Astrocyte (in vitro differentiated cells and primary cell): Measurements from ENCODE around the gene TRHDE. TPM values are rescaled to one million over a fixed set of nuclear protein-coding genes. Genes with fewer than 3 reads are reported as not detected.

ENCODE experiments used
- DNase-seq: peaks from one replicate; pipeline ENCODE4 v3.0.0-alpha.2; 2010; ENCODE audit warnings: low read depth
- FAIRE-seq: peaks from 2 replicates; lab custom pipeline; 2011; peaks lifted over from hg19 to GRCh38; lab: Jason Lieb, UNC
- H2AFZ ChIP-seq: 2 replicates; pipeline ENCODE4 v1.6.0; 2012; ENCODE audit warnings: low read depth, low read length, inconsistent platforms
- H3K27ac ChIP-seq: 2 replicates; pipeline ENCODE4 v1.5.1; 2011; ENCODE audit warnings: low read depth, low read length, inconsistent platforms
- H3K27me3 ChIP-seq: 2 replicates; pipeline ENCODE4 v1.6.0; 2011; ENCODE audit warnings: low read length, inconsistent platforms; ENCODE audit not compliant: insufficient read depth
- H3K36me3 ChIP-seq: 2 replicates; pipeline ENCODE4 v1.5.1; 2011; ENCODE audit warnings: low read length, inconsistent platforms; ENCODE audit not compliant: insufficient read depth
- H3K4me1 ChIP-seq: 2 replicates; pipeline ENCODE4 v1.5.1; 2011; ENCODE audit warnings: low read length, inconsistent platforms; ENCODE audit not compliant: insufficient read depth
- H3K4me2 ChIP-seq: 2 replicates; pipeline ENCODE4 v1.6.0; 2012; ENCODE audit warnings: low read length, inconsistent platforms
- H3K4me3 ChIP-seq: 2 replicates; pipeline ENCODE4 v1.5.1; 2011; ENCODE audit warnings: low read depth, mild to moderate bottlenecking, low read length, inconsistent platforms; ENCODE audit not compliant: insufficient read depth
- H3K79me2 ChIP-seq: 2 replicates; pipeline ENCODE4 v1.6.0; 2012; ENCODE audit warnings: mild to moderate bottlenecking, low read length, inconsistent platforms; ENCODE audit not compliant: insufficient read depth
- H3K9ac ChIP-seq: 2 replicates; pipeline ENCODE4 v1.6.0; 2012; ENCODE audit warnings: mild to moderate bottlenecking, low read length, inconsistent platforms
- H3K9me3 ChIP-seq: 2 replicates; pipeline ENCODE4 v1.5.1; 2012; ENCODE audit warnings: low read depth, mild to moderate bottlenecking, low read length, inconsistent platforms; ENCODE audit not compliant: insufficient read depth
- H4K20me1 ChIP-seq: 2 replicates; pipeline ENCODE4 v1.6.0; 2012; ENCODE audit warnings: low read length, inconsistent platforms; ENCODE audit not compliant: insufficient read depth
- H3K27ac Mint-ChIP-seq: one replicate; pipeline ENCODE4 v1.8.0; 2021; ENCODE audit warnings: mild to moderate bottlenecking, mixed read lengths; ENCODE audit not compliant: unreplicated experiment
- H3K27me3 Mint-ChIP-seq: one replicate; pipeline ENCODE4 v1.8.0; 2021; ENCODE audit warnings: low read depth, mixed read lengths; ENCODE audit not compliant: unreplicated experiment
- H3K36me3 Mint-ChIP-seq: one replicate; pipeline ENCODE4 v1.8.0; 2021; ENCODE audit warnings: low read depth, mixed read lengths; ENCODE audit not compliant: unreplicated experiment
- H3K4me1 Mint-ChIP-seq: one replicate; pipeline ENCODE4 v1.8.0; 2021; ENCODE audit warnings: low read depth, mixed read lengths; ENCODE audit not compliant: unreplicated experiment
- H3K4me3 Mint-ChIP-seq: one replicate; pipeline ENCODE4 v1.8.0; 2021; ENCODE audit warnings: mild to moderate bottlenecking, moderate library complexity, mixed read lengths; ENCODE audit not compliant: unreplicated experiment
- H3K9me3 Mint-ChIP-seq: one replicate; pipeline ENCODE4 v1.8.0; 2021; ENCODE audit warnings: mild to moderate bottlenecking, mixed read lengths; ENCODE audit not compliant: unreplicated experiment
- CTCF ChIP-seq: IDR thresholded peaks from 2 replicates; pipeline ENCODE4 v1.5.1; 2011; ENCODE audit warnings: low read depth, mild to moderate bottlenecking, inconsistent platforms, low read length, moderate library complexity; ENCODE audit not compliant: insufficient read depth
- EZH2 ChIP-seq: IDR thresholded peaks from 2 replicates; pipeline ENCODE4 v1.6.1; 2012; ENCODE audit warnings: mild to moderate bottlenecking, low read length, inconsistent platforms; ENCODE audit not compliant: insufficient read depth
- total RNA-seq: library from RNA; stranded (reverse); gene quantifications from 2 replicates; pipeline ENCODE4 v1.2.1, GENCODE V29; 2021

The TRHDE gene
- total RNA-seq, 1 donor from 2014 or later = 1.4 TPM

GRCh38 chr12:72549184-72549583 lies 277.0 kb downstream of the TRHDE start:
- Mint-ChIP-seq H3K27me3 (no peaks in the 10 kb centered on the region), H3K4me1 (no peaks in the 10 kb centered on the region), H3K4me3 (no peak overlapping the region), H3K27ac (no peak overlapping the region), H3K36me3 (no peaks in the 10 kb centered on the region), H3K9me3 (no peaks in the 10 kb centered on the region)
- Histone ChIP-seq H3K36me3 (no peaks in the 10 kb centered on the region), H3K4me2 (no peak overlapping the region), H3K9ac (no peak overlapping the region), H3K27me3 (no peaks in the 10 kb centered on the region), H3K9me3 (no peaks in the 10 kb centered on the region), H4K20me1 (no peaks in the 10 kb centered on the region), H2AFZ (no peak overlapping the region), H3K27ac (no peak overlapping the region), H3K4me3 (no peak overlapping the region), H3K4me1 (no peaks in the 10 kb centered on the region), H3K79me2 (no peaks in the 10 kb centered on the region)
- TF ChIP-seq EZH2 (no peak), CTCF (no peak)
- DNase-seq (no peak), FAIRE-seq (no peak)

- Histone ChIP-seq H3K27ac (no peak overlapping the region), H3K4me2 (no peak overlapping the region), H4K20me1 (no peaks in the 10 kb centered on the region), H3K4me1 (no peaks in the 10 kb centered on the region), H2AFZ (no peak overlapping the region), H3K9me3 (no peaks in the 10 kb centered on the region), H3K27me3 (no peaks in the 10 kb centered on the region), H3K9ac (no peak overlapping the region), H3K36me3 (no peaks in the 10 kb centered on the region), H3K4me3 (no peak overlapping the region), H3K79me2 (no peaks in the 10 kb centered on the region)
- no peaks in the 10 kb centered on the region for H3K36me3 Mint-ChIP-seq
- DNase-seq (peak; percentile 26), FAIRE-seq (no peak)
- no peaks in the 10 kb centered on the region for H3K27me3 Mint-ChIP-seq
- no peak for TF ChIP-seq CTCF
- no peak for TF ChIP-seq EZH2
- H3K4me3 Mint-ChIP-seq = no peak overlapping the region
- H3K27ac Mint-ChIP-seq = no peak overlapping the region
- no peaks in the 10 kb centered on the region for H3K4me1 Mint-ChIP-seq
- H3K9me3 Mint-ChIP-seq = no peaks in the 10 kb centered on the region
Observed at GRCh38 chr12:72560003-72560769, 288.0 kb downstream of the TRHDE start.

GRCh38 chr12:72570601-72571000 lies 298.4 kb downstream of the TRHDE start:
- no peaks in the 10 kb centered on the region for H3K36me3 Mint-ChIP-seq
- no peak overlapping the region for H3K27ac Mint-ChIP-seq
- DNase-seq = no peak
- H3K27me3 Mint-ChIP-seq = no peaks in the 10 kb centered on the region
- Histone ChIP-seq H3K79me2 (no peaks in the 10 kb centered on the region), H3K4me1 (no peaks in the 10 kb centered on the region), H3K36me3 (no peaks in the 10 kb centered on the region), H3K4me3 (no peak overlapping the region), H3K27me3 (no peaks in the 10 kb centered on the region), H3K9me3 (no peaks in the 10 kb centered on the region), H2AFZ (no peak overlapping the region), H3K27ac (no peak overlapping the region), H4K20me1 (no peaks in the 10 kb centered on the region), H3K9ac (no peak overlapping the region), H3K4me2 (no peak overlapping the region)
- FAIRE-seq = no peak
- H3K4me3 Mint-ChIP-seq = no peak overlapping the region
- H3K9me3 Mint-ChIP-seq = no peaks in the 10 kb centered on the region
- no peaks in the 10 kb centered on the region for H3K4me1 Mint-ChIP-seq
- no peak for TF ChIP-seq EZH2
- no peak for TF ChIP-seq CTCF
